Smooth muscle cell (in vitro differentiated cells): ENCODE measurements around the gene GRM5. TPM values are rescaled to one million over a fixed set of nuclear protein-coding genes. Genes with fewer than 3 reads are reported as not detected.

Experiments used
- DNase-seq: peaks from one replicate; lab custom pipeline; 2025; ENCODE audit not compliant: unreplicated experiment; lab: John Stamatoyannopoulos, UW
- H2AFZ ChIP-seq: fragments of 200-600 bp; sonication (generic); 2 replicates; pipeline ENCODE4 v1.6.0; 2016; ENCODE audit warnings: antibody characterized with exemption, low read depth, mild to moderate bottlenecking
- H3F3A ChIP-seq: fragments of 200-600 bp; sonication (generic); 2 replicates; pipeline ENCODE4 v1.6.0; 2017; ENCODE audit warnings: antibody characterized with exemption, low read depth
- H3K27ac ChIP-seq: fragments of 200-600 bp; sonication (generic); 2 replicates; pipeline ENCODE4 v1.5.1; 2016; ENCODE audit warnings: low read depth, mild to moderate bottlenecking
- H3K27me3 ChIP-seq: fragments of 200-600 bp; sonication (generic); 2 replicates; pipeline ENCODE4 v1.6.1; 2016; ENCODE audit warnings: low read depth, mild to moderate bottlenecking
- H3K36me3 ChIP-seq: fragments of 200-600 bp; sonication (generic); 2 replicates; pipeline ENCODE4 v1.5.1; 2016; ENCODE audit warnings: low read depth
- H3K4me1 ChIP-seq: fragments of 200-600 bp; sonication (generic); 2 replicates; pipeline ENCODE4 v1.5.1; 2016; ENCODE audit warnings: low read depth
- H3K4me2 ChIP-seq: fragments of 200-600 bp; sonication (generic); 2 replicates; pipeline ENCODE4 v1.6.0; 2016; ENCODE audit warnings: mild to moderate bottlenecking
- H3K4me3 ChIP-seq: fragments of 200-600 bp; sonication (generic); 2 replicates; pipeline ENCODE4 v1.5.1; 2016; ENCODE audit warnings: mild to moderate bottlenecking
- H3K79me2 ChIP-seq: fragments of 200-600 bp; sonication (generic); 2 replicates; pipeline ENCODE4 v1.6.0; 2016; ENCODE audit warnings: low read depth, mild to moderate bottlenecking
- H3K9ac ChIP-seq: fragments of 200-600 bp; sonication (generic); 2 replicates; pipeline ENCODE4 v1.6.0; 2016; ENCODE audit warnings: low read depth
- H3K9me3 ChIP-seq: fragments of 200-600 bp; sonication (generic); replicated peaks from 2 replicates; pipeline ENCODE4 v1.5.1; 2016; ENCODE audit warnings: low read depth
- H4K20me1 ChIP-seq: fragments of 200-600 bp; sonication (generic); 2 replicates; pipeline ENCODE4 v1.6.0; 2016; ENCODE audit warnings: low read depth
- CTCF ChIP-seq: fragments of 200-600 bp; sonication (generic); IDR thresholded peaks from 2 replicates; pipeline ENCODE4 v1.5.1; 2017; ENCODE audit warnings: borderline replicate concordance, mild to moderate bottlenecking, antibody characterized with exemption; ENCODE audit not compliant: insufficient read depth, poor library complexity, severe bottlenecking
- WGBS: methylation state at CpG from one replicate; pipeline ENCODE4 v1.1.7; 2016; ENCODE audit warnings: low lambda C conversion rate; 5-methylcytosine and 5-hydroxymethylcytosine counted together
- polyA plus RNA-seq: library from polyadenylated mRNA; unstranded; fragments of >200 nt; fragmentation: Nextera tagmentation; extraction: Ambion mirVana; gene quantifications from 2 replicates; pipeline ENCODE4 v1.2.1, GENCODE V29; 2016
- total RNA-seq: library from RNA; depleted of rRNA; stranded (reverse); fragments of >200 nt; gene quantifications from 2 replicates; pipeline ENCODE4 v1.2.3, GENCODE V29; 2014

Gene GRM5
- total and polyA plus RNA-seq, 2 experiments from 2014 or later = not detected

- H3K27me3 ChIP-seq = no peaks in the 10 kb centered on the region
- no peaks in the 10 kb centered on the region for H3F3A ChIP-seq
- DNase-seq = no peak
- no peak overlapping the region for H3K4me3 ChIP-seq
- H3K4me2 ChIP-seq = no peak overlapping the region
- no peaks in the 10 kb centered on the region for H3K79me2 ChIP-seq
- H3K9me3 ChIP-seq = no peaks in the 10 kb centered on the region
- H2AFZ ChIP-seq = no peak overlapping the region
- TF ChIP-seq CTCF = no peak
- no peaks in the 10 kb centered on the region for H3K4me1 ChIP-seq
- no peaks in the 10 kb centered on the region for H4K20me1 ChIP-seq
- no peak overlapping the region for H3K9ac ChIP-seq
- no peaks in the 10 kb centered on the region for H3K36me3 ChIP-seq
- no peak overlapping the region for H3K27ac ChIP-seq
Measured at GRCh38 chr11:88655656-88656055, 410.1 kb downstream of the GRM5 start.

DNA sequence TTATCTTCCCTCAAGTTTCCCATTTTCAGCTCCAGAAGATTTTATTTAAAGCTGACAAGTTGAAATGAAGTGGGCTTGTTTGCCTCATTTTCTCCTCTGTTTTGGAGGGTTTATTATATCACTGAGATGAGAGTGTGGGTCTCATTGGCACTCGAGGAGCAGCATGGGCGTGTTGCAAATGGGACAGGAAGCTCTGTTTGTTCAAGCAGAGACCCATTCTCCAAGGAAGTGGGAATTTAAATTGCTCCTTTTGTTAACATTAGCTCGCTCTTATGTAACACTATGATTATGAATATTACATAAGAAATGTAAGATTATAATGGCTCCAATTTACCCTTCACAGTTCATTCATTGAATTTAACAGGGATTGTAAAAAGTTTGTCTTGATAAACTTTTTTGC is 410.6 kb downstream of the GRM5 start:
- DNase-seq = no peak
- no peak for TF ChIP-seq CTCF
- Histone ChIP-seq H4K20me1 (no peaks in the 10 kb centered on the region), H3K4me3 (no peak overlapping the region), H3F3A (no peaks in the 10 kb centered on the region), H3K36me3 (no peaks in the 10 kb centered on the region), H3K4me2 (no peak overlapping the region), H3K4me1 (no peaks in the 10 kb centered on the region), H3K27me3 (no peaks in the 10 kb centered on the region), H3K9ac (no peak overlapping the region), H3K9me3 (no peaks in the 10 kb centered on the region), H3K79me2 (no peaks in the 10 kb centered on the region), H3K27ac (no peak overlapping the region), H2AFZ (no peak overlapping the region)
- 78% methylated on average over 3 of the region's 3 CpGs for WGBS

GRCh38 chr11:88651556-88651955 is 414.2 kb downstream of the GRM5 start:
- H3K4me2 ChIP-seq = no peak overlapping the region
- no peak overlapping the region for H3K9ac ChIP-seq
- no peaks in the 10 kb centered on the region for H3K36me3 ChIP-seq
- no peak overlapping the region for H3K4me3 ChIP-seq
- H2AFZ ChIP-seq = no peak overlapping the region
- no peak overlapping the region for H3K27ac ChIP-seq
- H3K27me3 ChIP-seq = no peaks in the 10 kb centered on the region
- H3F3A ChIP-seq = no peaks in the 10 kb centered on the region
- no peaks in the 10 kb centered on the region for H4K20me1 ChIP-seq
- no peaks in the 10 kb centered on the region for H3K4me1 ChIP-seq
- no peak for DNase-seq
- no peak for TF ChIP-seq CTCF
- no peaks in the 10 kb centered on the region for H3K79me2 ChIP-seq
- H3K9me3 ChIP-seq = no peaks in the 10 kb centered on the region
- 87% methylated on average over 2 of the region's 2 CpGs for WGBS

DNA sequence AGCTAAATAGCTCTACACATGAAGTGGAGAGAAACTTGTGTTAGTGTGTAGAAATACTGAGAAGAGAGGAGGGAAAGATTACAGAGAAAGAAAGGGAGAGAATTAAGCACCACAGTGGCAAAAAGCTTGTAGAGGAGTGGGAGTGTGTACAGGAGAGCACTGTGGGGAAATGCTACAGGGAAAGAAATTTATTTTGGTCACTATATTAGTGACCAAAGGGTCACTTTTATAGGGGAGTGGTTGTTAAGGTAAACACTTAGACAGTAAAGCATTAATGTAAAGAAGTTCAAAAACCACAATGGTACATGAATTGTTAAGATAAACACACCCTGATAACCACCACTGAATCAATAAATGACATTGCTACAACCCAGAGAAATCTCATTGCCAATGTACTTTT is 421.1 kb downstream of the GRM5 start:
- Histone ChIP-seq H3K27ac (no peak overlapping the region), H3K27me3 (no peaks in the 10 kb centered on the region), H2AFZ (no peak overlapping the region), H3K4me2 (no peak overlapping the region), H3K4me3 (no peak overlapping the region), H3K4me1 (no peaks in the 10 kb centered on the region), H3K9me3 (no peaks in the 10 kb centered on the region), H3F3A (no peaks in the 10 kb centered on the region), H3K79me2 (no peaks in the 10 kb centered on the region), H4K20me1 (no peaks in the 10 kb centered on the region), H3K9ac (no peak overlapping the region), H3K36me3 (no peaks in the 10 kb centered on the region)
- DNase-seq = no peak
- no peak for TF ChIP-seq CTCF
